Myometrial cell (primary cell): Measurements from ENCODE around the gene ARL11. TPM values are rescaled to one million over a fixed set of nuclear protein-coding genes. Genes with fewer than 3 reads are reported as not detected.

Experiments
- total RNA-seq: library from RNA; depleted of rRNA; stranded (reverse); fragments of >200 nt; gene quantifications from 2 replicates; pipeline ENCODE4 v1.2.3, GENCODE V29; 2015

Gene ARL11
- total RNA-seq, result not detected in 2 replicates

DNA sequence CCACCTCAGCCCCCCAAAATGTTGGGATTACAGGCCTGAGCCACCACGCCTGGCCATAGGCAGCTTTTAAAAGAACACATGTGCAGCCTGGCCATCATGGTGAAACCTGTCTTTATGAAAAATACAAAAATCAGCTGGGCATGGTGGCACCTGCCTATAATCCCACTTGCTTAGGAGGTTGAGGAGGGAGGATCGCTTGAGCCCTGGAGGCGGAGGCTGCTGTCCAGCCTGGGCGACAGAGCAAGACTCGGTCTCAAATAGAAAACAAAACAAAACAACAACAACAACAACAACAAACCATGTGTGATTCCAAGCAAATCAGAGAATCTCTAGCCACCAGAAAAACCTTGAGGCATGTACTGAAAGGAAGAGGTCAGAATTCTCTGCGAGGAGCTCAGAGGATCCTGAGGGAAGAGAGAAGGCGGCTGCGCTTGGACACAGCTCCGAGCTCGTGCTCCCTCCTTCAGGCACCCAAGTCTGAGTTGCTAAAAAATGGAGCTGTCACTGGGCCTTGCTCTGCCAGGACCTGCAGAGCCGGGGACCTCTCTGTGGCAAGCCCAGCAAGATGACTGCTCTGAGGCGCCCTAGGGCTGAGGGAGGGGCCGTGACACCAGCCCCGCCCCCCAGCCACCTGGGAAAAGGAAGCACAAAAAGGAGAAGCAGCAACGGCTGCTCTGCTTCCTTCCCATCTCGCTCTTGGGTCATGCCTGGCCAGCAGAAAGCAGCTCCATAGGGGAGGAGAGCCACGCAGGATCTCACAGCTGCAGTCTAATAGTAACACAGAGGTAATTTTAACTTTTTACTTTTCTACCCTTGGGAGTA, at the start of gene ARL11:
TSS of gene ARL11 (plus strand) at position 677 of the 822 bp plus-strand sequence. CDS start 1,941 bp downstream, outside the sequence.

DNA sequence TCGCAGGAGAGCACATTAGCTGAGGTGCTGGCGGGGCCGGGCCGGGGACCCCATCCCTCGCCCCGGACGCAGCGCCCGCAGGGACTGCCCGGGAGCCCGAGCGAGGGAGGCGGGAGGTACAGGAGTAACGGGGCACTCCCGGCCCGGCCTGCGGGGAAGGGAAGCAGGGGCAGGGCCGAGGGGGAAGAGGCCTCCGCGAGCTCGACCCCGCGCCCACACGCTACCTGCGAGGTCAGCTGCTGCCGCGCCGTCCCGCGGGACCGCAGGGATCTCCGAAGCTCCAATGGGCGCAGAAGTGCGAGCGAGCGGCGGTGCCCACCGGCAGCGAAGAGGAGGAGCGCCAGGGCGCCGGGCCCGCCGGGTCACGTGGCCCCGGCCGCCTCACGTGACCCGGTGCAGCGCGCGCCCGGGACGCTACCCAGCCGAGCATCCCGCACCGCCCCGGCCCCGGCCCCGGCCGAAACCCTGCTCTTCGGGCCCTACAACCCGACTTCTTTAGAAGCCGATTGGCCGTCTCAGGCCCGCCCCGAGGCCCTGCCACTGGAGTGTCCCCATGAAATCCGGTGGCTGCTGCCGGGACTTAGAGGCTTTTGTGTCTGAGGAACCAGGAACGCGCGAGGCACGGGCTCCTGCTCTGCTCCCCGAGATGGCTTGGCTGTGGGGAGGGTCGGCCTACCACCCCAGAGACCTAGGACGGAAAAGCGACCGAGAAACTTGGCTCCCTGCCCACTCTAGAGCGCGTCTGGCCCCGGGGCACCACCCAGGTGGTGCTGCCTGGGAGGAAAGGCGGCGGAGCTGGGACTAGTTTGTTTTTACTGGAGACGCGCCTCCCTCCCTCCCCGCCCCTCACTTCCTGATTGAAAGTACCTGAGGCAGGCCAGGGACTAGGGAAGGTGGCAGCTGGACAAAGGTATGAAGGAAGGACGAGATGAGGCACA, 42.8 kb upstream of the ARL11 start, which contains the start of gene RCBTB1:
TSS of gene RCBTB1 (minus strand) at position 339 of the 938 bp plus-strand sequence. CDS start 18,279 bp downstream, outside the sequence.

Other genes starting within 250 kb of the ARL11 start
- gene CAB39L, start 184.4 kb upstream of the ARL11 start, total RNA-seq, result 6.4 and 8.1 TPM in 2 replicates
- gene SETDB2, start 184.2 kb upstream of the ARL11 start, total RNA-seq, result 7.8 and 11.5 TPM in 2 replicates
- 21.6 and 24.8 TPM in 2 replicates for gene PHF11, start 132.6 kb upstream of the ARL11 start, total RNA-seq
- 13.0 and 18.3 TPM in 2 replicates for gene RCBTB1, start 42.9 kb upstream of the ARL11 start, total RNA-seq
- 96.3 and 147 TPM in 2 replicates for gene EBPL, start 63.0 kb downstream of the ARL11 start, total RNA-seq
- gene KPNA3, start 164.2 kb downstream of the ARL11 start, total RNA-seq, result 29.7 and 41.5 TPM in 2 replicates